ENCODE data around the gene CNGA4.
"Not testable (repeated sequence)": the region's sequence is repeated elsewhere in the genome, so short reads cannot be mapped to it uniquely, and the experiment has no call there.

CNGA4 gene

GRCh38 chr11:6228520-6228919, 10.4 kb upstream of the CNGA4 start:
- DNase-seq = no peak

DNA sequence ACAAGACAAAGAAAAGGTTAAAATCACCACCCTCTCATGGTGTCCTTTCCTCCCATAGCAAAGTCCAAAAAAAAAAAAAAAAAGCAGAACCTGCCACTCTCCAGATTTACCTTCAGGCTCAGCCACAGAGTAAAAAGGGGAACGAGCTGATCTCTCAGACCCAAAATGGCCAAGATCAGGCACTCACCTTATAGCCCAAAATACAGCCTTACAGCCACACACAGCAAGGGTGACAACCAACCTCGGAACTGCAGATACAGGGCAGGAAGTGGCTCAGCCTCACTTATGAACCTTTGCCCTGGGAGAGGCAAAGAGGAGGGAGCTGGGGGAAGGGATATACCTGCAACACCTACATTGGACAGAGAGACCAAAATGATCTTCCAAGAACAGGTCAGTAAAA, 9.0 kb upstream of the CNGA4 start:
- DNase-seq = no peak

- no peak for DNase-seq
These were observed 6.0 kb upstream of the CNGA4 start for GRCh38 chr11:6232899-6233298.

GRCh38 chr11:6233984-6234386, 4.9 kb upstream of the CNGA4 start:
- DNase-seq = no peak

DNA sequence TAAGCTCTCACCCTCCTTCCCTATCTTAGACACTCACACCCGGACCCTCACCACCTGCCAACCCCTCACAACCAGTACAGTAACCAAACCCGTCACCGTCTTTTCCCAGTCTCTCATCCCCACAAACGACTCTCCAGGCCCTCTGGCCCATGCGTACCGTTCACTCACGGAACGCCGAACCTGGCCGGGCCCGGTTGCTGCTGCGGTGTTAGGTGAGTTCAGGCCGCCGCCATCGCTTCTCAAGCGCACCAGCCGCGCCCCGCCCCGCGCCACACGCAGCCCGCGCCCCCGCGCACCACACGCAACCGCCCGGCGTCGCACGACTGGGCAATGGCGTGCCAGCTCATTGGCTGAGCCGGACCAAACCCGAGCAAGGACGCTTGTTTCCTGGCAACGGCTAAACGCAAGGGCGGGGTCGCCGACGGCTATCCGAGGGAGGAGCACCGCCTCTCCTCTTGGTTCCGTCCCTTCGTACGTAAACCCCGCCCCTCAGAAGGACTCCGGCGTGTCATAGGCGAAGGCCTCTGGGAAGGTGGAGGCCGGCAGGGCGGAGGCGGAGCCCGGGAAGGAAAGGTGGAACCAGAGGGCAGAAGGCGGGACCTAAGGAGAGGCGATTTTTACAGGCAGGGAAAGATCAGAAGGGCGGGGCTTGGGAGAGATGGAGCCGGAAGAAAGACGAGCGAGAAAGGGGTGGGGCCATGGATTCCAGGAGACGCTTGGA, 4.3 kb upstream of the CNGA4 start, which contains the start of gene FHIP1B:
Gene FHIP1B, minus strand, starts transcription at position 250 of the 721 bp plus-strand sequence. CDS start 10,120 bp downstream, outside the sequence.
- peak; percentile 99 for DNase-seq

GRCh38 chr11:6237266-6237665, 1.6 kb upstream of the CNGA4 start:
- no peak for DNase-seq

- DNase-seq = no peak
These were observed 1.1 kb upstream of the CNGA4 start for GRCh38 chr11:6237761-6238302.

GRCh38 chr11:6240139-6240538, 1.2 kb downstream of the CNGA4 start:
- DNase-seq = no peak

DNA sequence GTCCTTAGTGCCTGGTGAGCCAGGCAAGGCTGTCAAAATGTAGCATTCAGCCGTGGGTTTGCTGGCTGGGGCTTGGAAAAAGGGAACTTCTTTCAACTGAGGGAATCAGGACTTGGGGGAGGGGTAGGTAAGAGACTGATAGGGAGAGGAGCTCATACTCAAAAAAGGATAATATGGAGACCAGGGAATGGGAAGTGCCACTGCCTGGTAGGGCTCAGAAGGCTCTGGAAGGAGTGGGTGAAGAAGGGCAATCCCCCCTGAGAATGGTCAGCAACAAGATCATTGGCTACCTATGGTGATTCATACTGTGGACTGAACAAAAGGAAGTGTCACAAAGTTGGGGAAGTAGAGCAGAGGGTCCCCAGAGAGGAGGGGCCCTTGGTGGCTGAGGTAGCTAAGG, 1.9 kb downstream of the CNGA4 start:
- DNase-seq = no peak

DNA sequence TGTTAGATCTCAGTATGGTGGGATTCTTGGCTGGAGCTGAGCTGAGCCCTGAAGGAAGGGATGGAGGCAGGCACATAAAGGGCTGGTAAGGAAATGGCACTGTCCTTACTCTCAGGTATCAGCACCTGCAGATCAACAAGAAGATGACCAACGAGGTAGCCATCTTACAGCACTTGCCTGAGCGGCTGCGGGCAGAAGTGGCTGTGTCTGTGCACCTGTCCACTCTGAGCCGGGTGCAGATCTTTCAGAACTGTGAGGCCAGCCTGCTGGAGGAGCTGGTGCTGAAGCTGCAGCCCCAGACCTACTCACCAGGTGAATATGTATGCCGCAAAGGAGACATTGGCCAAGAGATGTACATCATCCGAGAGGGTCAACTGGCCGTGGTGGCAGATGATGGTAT, 2.4 kb downstream of the CNGA4 start:
- no peak for DNase-seq

DNA sequence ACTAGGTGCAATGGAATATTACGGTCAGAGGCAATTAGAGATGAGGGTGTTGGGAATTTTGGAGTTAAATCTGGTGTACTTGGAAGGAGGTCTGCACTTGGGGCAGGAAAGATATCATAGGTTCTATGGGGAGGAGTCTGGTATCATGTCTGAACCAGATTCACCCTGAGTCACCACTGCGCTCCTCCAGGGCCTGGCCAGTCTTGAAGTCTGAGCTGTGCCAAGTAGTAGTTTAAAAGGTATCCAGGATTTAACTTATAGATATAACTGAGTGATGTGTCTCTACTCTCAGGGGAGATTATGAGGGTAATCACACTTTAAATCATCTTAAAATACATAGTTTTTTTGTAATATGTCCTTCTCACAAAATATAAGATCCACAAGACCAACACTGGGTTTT, 6.6 kb downstream of the CNGA4 start:
- no peak for DNase-seq

- DNase-seq = no peak
These were observed 9.4 kb downstream of the CNGA4 start for GRCh38 chr11:6248248-6248647.

DNA sequence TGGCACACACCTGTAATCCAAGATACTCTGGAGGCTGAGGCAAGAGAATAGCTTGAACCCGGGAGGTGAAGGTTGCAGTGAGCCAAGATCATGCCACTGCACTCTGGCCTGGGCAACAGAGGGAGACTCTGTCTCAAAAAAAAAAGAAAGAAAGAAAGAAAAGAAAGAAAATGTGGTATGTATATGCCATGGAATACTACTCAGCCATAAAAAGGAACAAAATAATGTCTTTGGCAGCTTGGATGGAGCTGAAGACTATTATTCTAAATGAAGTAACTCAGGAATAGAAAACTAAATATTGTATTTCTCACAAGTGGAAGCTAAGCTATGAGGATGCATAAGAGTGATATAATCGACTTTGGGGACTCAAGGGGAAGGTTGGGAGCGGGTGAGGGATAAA, 10.0 kb downstream of the CNGA4 start:
- DNase-seq = not testable (repeated sequence)

- no peak for DNase-seq
These were observed 11.1 kb downstream of the CNGA4 start for GRCh38 chr11:6249770-6250555.

DNA sequence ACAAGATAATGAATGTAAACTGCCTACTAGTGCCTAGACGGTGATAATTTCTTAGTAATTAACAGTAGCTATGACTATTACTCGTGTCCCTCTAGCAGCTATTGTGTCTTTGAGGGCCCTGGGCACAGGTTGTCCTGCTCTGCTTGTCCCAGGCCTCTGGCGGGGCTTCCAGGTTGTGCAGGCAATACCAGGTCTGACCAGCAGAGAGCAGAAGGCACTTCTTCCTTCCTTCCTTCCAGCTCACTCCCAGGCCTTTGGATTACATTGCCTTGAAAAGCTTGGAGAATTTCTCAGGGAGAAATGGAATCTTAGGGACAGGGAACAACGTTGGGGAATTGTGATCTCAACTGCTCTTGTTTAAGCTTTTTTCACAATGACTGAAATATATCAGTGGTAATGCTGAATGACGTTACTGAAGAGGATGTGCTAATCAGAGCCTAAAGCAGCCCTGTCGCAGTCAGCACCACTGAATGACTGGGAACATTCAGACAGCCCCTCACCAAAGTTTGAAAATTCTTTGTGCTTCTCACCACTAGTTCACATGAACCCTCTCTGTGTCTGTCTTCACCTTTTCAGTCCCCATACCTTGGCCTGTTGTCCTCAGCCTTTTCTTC, 12.3 kb downstream of the CNGA4 start:
- peak; percentile 12 for DNase-seq

GRCh38 chr11:6251990-6252473, 13.1 kb downstream of the CNGA4 start:
- DNase-seq = no peak

DNA sequence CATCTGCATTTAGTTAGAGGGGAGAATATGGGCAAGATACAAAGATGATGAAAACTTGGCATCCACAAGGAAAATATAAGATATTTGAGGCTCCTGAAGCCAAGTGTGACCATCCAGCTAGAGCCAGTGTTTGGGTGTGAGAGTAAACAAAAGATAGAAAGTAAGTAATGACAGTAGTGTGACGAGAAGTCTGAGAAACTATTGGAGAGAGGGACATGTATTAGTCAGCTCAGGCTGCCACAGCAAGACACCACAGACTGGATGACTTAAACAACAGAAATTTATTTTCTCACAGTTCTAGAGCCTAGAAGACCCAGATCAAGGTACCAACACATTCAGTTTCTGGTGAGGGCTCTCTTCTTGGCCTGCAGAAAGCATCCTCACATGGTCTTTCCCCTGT, 14.3 kb downstream of the CNGA4 start:
- DNase-seq = no peak

- no peak for DNase-seq
These were observed 19.3 kb downstream of the CNGA4 start for GRCh38 chr11:6258141-6258540.

- no peak for DNase-seq
These were observed 19.7 kb downstream of the CNGA4 start for GRCh38 chr11:6258571-6259081.

DNA sequence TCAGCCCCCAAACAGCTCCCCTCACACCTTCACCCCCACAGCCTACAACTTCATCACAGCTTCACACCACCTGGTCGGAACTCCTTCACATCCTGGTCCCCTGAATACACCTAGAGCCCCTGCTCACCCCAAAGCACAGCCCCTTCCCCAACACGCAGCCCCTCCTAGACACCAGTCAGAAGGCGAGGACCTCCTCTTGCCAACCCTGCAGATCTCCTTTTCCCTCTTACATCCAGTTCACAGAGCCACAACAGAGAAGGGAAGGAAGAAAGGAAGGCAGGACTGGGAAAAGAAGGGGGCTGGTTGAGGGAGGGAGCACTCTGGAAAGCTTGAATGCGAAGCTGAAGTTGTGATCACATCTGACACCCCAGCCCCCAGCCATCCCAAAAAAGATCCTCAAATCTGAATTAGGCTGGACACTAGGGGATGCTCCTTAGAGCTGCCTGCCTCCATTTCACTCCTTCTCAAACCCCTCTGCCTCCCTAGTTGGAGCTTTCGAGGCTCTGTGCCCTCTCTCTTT, 21.4 kb downstream of the CNGA4 start:
- no peak for DNase-seq

DNA sequence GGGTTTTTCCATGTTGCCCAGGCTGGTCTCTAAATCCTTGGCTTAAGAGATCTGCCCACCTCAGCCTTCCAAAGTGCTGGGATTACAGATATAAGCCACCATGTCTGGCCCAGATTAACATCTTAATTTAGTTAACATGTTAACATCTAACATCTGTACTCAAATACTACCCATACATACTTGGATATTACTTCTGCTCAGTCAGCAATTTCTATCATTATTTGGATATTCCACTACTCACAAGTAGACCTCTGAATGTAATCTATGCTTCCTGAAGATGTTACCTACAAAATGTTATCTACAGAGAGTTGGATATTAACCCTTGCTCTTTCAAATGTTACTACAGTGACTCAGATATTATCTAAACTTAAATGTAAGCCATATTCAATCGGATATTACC, 24.8 kb downstream of the CNGA4 start:
- no peak for DNase-seq

DNA sequence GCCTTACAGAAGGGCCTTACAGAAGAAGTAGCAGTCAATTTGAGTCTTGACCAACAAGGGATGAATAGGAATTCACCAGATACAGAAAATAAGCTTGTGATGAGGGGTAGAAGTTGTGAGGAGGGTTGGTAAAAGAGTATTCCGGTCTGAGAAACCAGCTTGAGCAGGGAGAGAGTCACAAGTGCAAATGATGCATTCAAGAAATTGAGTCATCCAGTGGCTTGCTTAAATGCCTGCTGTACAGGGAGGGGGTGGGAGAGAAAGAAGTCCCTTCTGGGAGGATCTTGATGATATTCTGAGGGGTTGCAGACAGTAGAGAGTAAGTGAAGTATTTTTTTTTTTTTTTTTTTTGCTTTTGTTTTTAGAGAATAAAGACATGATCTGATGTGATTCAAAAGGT, 29.9 kb downstream of the CNGA4 start:
- DNase-seq = no peak

- DNase-seq = no peak
These were observed 31.1 kb downstream of the CNGA4 start for GRCh38 chr11:6269994-6270393.
